Lower lobe of right lung (tissue), 2 donors: ENCODE measurements around the gene EIF5A. TPM values are rescaled to one million over a fixed set of nuclear protein-coding genes. Genes with fewer than 3 reads are reported as not detected.

Experiments used
- ATAC-seq, 2 donors: fragments of 200-7000 bp; cut with Tn5 transposase; one replicate each; pipeline ENCODE4 v1.9.1; 2020 to 2022; ENCODE audit warnings: mild to moderate bottlenecking in 2 of 2, moderate library complexity in 2 of 2
- DNase-seq: peaks from one replicate; pipeline ENCODE4 v3.0.0-alpha.2; 2020
- H3K27ac ChIP-seq: fragments of 200-600 bp; one replicate; pipeline ENCODE4 v1.8.0; 2022
- H3K27me3 ChIP-seq: fragments of 200-600 bp; one replicate; pipeline ENCODE4 v1.8.0; 2022; ENCODE audit warnings: low read depth
- H3K36me3 ChIP-seq: fragments of 200-600 bp; one replicate; pipeline ENCODE4 v1.8.0; 2022; ENCODE audit warnings: mild to moderate bottlenecking
- H3K4me1 ChIP-seq: fragments of 200-600 bp; one replicate; pipeline ENCODE4 v1.8.0; 2022
- H3K4me3 ChIP-seq: fragments of 200-600 bp; one replicate; pipeline ENCODE4 v1.8.0; 2022; ENCODE audit warnings: mild to moderate bottlenecking
- H3K9me3 ChIP-seq: fragments of 200-600 bp; one replicate; pipeline ENCODE4 v1.8.0; 2022
- intact Hi-C: fragments of 100-400 bp; cut with DNase I; formaldehyde crosslinking; loops from one replicate; pipeline ENCODE4 v1.11.0; 2022
- total RNA-seq: library from RNA; stranded (reverse); fragmentation: NEBNext Ultra II Directional; extraction: Animal tissue kit (Norgen Biotek cat#: 25700); gene quantifications from one replicate; pipeline ENCODE4 v1.2.1, GENCODE V29; 2021
- TF ChIP-seq, protein P1 (sequence below): fragments of 200-600 bp; IDR thresholded peaks from one replicate; pipeline ENCODE4 v1.8.0; 2022; ENCODE audit warnings: antibody characterized with exemption, mild to moderate bottlenecking
- donor health status: DM: no; HTN: yes; CAD: no; lungs with severe emphysema.

Gene EIF5A
- total RNA-seq, 1 donor from 2014 or later = 216 TPM

DNA sequence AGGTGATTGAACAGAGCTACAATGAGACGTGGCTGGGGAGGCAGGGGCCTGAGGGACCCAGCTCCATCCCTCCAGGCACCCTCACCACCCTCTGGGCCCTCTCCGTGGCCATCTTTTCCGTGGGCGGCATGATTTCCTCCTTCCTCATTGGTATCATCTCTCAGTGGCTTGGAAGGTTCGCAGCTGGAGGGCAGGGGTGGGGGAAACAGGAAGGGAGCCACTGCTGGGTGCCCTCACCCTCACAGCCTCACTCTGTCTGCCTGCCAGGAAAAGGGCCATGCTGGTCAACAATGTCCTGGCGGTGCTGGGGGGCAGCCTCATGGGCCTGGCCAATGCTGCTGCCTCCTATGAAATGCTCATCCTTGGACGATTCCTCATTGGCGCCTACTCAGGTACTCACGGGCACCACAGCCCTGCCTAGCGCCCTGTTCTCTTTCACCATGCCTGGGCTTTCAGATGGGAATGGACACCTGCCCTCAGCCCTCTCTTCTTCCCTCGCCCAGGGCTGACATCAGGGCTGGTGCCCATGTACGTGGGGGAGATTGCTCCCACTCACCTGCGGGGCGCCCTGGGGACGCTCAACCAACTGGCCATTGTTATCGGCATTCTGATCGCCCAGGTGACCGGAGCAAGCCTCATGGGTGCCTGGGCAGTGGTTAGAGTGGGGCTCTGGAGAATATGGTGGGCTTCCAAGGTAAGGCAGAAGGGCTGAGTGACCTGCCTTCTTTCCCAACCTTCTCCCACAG is 23.8 kb upstream of the EIF5A start:
- ATAC-seq = no peak

DNA sequence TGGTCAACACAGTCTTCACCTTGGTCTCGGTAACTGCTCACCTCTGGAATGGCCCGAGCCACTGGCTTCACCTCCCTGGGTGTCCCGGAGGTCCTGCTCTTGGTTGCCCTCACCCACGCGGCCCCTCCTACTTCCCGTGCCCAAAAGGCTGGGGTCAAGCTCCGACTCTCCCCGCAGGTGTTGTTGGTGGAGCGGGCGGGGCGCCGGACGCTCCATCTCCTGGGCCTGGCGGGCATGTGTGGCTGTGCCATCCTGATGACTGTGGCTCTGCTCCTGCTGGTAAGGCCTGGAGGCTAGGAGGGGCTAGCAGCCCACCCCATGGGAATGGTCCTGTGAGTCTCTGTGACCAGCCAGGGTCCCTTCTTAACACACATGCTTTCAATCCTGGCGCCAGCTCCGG is 22.5 kb upstream of the EIF5A start:
- TF ChIP-seq, protein P1, sequence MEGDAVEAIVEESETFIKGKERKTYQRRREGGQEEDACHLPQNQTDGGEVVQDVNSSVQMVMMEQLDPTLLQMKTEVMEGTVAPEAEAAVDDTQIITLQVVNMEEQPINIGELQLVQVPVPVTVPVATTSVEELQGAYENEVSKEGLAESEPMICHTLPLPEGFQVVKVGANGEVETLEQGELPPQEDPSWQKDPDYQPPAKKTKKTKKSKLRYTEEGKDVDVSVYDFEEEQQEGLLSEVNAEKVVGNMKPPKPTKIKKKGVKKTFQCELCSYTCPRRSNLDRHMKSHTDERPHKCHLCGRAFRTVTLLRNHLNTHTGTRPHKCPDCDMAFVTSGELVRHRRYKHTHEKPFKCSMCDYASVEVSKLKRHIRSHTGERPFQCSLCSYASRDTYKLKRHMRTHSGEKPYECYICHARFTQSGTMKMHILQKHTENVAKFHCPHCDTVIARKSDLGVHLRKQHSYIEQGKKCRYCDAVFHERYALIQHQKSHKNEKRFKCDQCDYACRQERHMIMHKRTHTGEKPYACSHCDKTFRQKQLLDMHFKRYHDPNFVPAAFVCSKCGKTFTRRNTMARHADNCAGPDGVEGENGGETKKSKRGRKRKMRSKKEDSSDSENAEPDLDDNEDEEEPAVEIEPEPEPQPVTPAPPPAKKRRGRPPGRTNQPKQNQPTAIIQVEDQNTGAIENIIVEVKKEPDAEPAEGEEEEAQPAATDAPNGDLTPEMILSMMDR = no peak
- Histone ChIP-seq H3K36me3 (no peaks in the 10 kb centered on the region), H3K27me3 (peaks cover 19% of the 10 kb centered on the region), H3K4me1 (peaks cover 27% of the 10 kb centered on the region), H3K27ac (no peak overlapping the region), H3K4me3 (no peak overlapping the region), H3K9me3 (no peaks in the 10 kb centered on the region)
- no peak for ATAC-seq
- intact Hi-C loops = no loop called here
- DNase-seq = no peak

More for the DNA sequence above, 23.8 kb upstream of the EIF5A start:
- TF ChIP-seq, protein P1 = no peak
- H3K36me3 ChIP-seq = no peaks in the 10 kb centered on the region
- H3K4me1 ChIP-seq = peaks cover 27% of the 10 kb centered on the region
- no peak overlapping the region for H3K4me3 ChIP-seq
- DNase-seq = no peak
- intact Hi-C loops = no loop called here
- no peak overlapping the region for H3K27ac ChIP-seq
- H3K27me3 ChIP-seq = peaks cover 18% of the 10 kb centered on the region
- no peaks in the 10 kb centered on the region for H3K9me3 ChIP-seq

DNA sequence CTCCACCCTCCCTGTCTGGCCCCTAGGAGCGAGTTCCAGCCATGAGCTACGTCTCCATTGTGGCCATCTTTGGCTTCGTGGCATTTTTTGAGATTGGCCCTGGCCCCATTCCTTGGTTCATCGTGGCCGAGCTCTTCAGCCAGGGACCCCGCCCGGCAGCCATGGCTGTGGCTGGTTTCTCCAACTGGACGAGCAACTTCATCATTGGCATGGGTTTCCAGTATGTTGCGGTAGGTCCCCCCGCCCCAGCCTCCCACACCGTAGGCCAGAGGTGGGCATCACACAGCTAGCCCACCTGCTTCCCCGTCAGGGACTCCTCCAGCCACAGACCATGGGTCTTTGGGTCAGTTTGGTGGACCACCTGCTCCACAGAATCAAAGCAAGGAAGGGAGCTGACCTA is 21.7 kb upstream of the EIF5A start:
- Histone ChIP-seq H3K9me3 (no peaks in the 10 kb centered on the region), H3K27me3 (peaks cover 19% of the 10 kb centered on the region), H3K4me1 (peaks cover 21% of the 10 kb centered on the region), H3K36me3 (no peaks in the 10 kb centered on the region), H3K4me3 (no peak overlapping the region), H3K27ac (no peak overlapping the region)
- TF ChIP-seq, protein P1 = no peak
- ATAC-seq (no peak), DNase-seq (no peak)
- intact Hi-C loops = no loop called here

DNA sequence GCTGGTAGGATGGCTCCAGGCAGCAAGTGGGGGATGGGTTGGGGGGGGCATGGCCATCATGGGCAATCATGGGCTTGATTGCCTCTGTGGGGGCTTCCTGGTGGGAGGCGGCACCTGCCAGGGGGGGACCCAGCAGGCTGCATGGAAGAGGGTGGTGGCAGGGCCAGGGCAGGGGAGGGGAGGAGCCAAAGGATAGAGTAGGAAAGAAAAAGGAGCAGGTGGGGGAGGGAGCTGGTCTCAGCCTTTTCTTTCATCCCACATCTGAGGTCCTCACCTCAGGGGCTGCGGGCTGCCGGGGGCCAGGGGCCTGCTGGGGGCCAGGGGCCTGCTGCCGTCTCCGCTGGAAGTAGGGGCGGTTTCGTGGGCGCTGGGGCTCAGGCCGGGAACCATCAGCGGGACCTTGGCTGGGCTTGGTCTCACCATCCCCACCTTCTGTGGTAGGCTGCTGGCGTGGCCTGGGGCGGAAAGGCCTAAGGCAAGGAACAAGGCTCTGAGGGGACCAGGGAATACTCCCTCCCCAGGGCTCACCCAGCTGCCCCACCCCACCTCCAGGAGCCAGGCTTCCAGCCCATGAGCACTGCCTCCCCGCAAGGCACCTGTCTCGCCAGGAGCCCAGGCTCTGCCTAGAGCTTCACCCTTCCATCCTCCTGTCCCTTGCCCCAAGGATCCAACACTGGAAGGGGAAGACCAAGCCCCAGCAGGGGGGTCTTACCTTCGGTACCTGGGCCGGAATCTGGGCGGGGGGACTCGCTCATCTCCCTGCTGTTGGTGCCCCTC is 18.0 kb upstream of the EIF5A start:
- H3K36me3 ChIP-seq = no peaks in the 10 kb centered on the region
- TF ChIP-seq, protein P1 = no peak
- H3K27ac ChIP-seq = no peak overlapping the region
- ATAC-seq = no peak
- H3K4me1 ChIP-seq = peaks cover 5% of the 10 kb centered on the region
- no peak for DNase-seq
- H3K4me3 ChIP-seq = no peak overlapping the region
- no peaks in the 10 kb centered on the region for H3K9me3 ChIP-seq
- H3K27me3 ChIP-seq = peaks cover 38% of the 10 kb centered on the region
- intact Hi-C loops = no loop called here

DNA sequence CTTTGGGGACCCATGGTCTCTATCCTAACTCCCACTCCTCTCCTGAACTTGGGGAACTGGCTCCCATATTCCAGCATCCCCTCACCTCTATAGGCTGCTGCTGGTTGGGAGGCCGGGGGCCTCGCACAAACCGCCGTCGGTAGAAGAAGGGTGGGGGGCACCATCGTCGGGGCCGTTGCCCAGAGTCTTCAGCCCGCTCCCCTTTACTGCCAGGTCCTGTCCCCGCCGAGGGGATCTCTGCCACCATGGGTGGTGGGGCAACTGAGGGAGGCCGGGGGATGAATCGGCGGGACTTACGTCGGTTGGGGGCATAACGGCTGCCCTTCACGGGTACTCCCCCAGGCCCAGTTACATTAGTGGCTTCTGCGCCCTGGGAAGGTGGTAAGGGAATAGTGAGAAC is 17.3 kb upstream of the EIF5A start:
- no peak for DNase-seq
- no peaks in the 10 kb centered on the region for H3K9me3 ChIP-seq
- intact Hi-C loops = no loop called here
- ATAC-seq = no peak
- no peak overlapping the region for H3K4me3 ChIP-seq
- no peaks in the 10 kb centered on the region for H3K36me3 ChIP-seq
- H3K27ac ChIP-seq = no peak overlapping the region
- H3K27me3 ChIP-seq = peaks cover 45% of the 10 kb centered on the region
- H3K4me1 ChIP-seq = peaks cover 12% of the 10 kb centered on the region
- TF ChIP-seq, protein P1 = no peak
